ELR (cell line): ENCODE measurements around the gene ODAD4.
A peak's percentile ranks its signal among the peaks of the same experiment; 100 is the strongest.
"Not testable (repeated sequence)": the region's sequence is repeated elsewhere in the genome, so short reads cannot be mapped to it uniquely, and the experiment has no call there.

Experiments used
- DNase-seq: peaks from one replicate; pipeline ENCODE4 v3.0.0-alpha.2; 2015; ENCODE audit warnings: low read depth

The ODAD4 gene

GRCh38 chr17:42002175-42002791 is 71.9 kb downstream of the ODAD4 start:
- DNase-seq = no peak

DNA sequence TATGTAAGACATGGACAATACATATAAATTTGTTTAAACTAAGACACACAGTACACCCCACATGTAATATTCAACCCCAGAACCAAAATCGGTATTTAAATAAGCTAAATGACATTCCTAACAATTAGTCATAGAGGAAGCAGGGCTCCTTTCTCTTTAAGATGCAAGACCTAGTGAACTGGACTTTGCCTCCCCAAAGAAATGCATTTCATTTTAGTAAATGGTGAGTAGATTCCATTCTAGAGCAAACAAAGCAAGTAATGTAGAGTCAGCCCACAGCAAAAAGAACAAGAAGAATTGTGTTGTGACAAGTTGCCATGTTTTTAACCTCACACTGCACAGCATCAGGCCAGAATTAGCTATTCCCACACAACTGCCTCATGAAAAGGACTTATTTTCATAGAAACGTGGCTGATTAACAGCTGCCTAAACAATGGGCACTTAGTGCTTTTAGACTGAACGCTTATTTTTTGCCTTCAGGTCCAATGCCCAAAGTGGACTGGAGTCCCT is 72.4 kb downstream of the ODAD4 start:
- DNase-seq = peak; percentile 68

- DNase-seq = no peak
These were observed 74.7 kb downstream of the ODAD4 start for GRCh38 chr17:42005166-42005565.

GRCh38 chr17:42009170-42009569 is 78.8 kb downstream of the ODAD4 start:
- no peak for DNase-seq

DNA sequence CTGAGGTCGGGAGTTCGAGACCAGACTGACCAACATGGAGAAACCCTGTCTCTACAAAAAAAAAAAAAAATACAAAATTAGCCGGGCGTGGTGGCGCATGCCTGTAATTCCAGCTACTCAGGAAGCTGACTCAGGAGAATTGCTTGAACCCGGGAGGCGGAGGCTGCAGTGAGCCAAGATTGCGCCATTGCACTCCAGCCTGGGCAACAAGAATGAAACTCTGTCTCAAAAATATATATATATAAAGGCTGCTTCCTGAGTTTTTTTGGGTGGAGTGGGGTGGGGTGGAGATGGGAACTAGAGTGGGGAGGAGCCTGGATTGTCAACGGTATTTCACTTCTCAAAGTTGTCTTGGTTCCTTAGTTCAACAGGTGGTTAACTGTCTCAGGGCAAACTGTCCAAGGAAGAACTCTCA is 79.9 kb downstream of the ODAD4 start:
- DNase-seq = peak; percentile 59

DNA sequence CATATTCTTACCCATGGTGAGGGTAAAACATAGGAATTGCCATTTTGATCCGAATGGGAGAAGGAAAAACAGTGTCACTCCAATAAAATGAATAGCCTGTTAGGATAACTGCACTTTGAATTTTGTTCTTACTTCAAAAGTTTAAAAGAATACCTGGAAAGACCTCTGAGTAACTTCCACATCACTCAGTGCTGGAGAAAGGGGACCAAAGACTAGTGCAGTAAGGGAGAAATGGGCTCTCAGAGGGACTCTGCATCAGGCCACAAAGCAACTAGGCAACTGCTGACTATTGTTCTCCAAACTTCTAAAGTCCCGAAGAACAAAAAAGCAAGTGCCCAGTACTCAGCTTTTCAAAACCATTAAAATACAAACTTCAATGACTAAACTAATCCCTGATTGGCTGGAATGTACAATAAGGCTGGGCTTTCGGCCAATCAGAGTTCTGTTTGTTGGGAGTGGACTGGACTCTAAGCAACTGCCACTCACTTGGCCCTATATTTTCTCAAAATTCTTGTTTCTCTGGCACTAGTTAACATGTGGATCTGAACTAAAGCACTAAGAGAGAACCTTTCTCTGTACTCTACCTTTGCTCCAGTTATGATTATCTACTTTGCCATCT is 80.6 kb downstream of the ODAD4 start:
- peak; percentile 66 for DNase-seq

- DNase-seq = not testable (repeated sequence)
These were observed 81.9 kb downstream of the ODAD4 start for GRCh38 chr17:42012363-42012762.

DNA sequence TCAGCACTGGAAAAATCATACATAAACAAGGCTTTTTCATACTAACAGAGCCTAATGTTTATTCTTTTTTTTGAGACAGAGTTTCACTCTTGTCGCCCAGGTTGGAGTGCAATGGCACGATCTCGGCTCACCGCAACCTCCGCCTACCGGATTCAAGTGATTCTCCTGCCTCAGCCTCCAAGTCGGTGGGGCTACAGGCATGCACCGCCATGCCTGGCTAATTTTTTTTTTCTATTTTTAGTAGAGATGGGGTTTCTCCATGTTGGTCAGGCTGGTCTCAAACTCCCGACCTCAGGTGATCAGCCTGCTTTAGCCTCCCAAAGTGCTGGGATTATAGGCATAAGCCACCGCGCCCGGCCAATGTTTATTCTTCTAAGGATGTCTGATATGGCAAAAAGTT is 83.3 kb downstream of the ODAD4 start:
- DNase-seq = not testable (repeated sequence)
